Ureter (tissue), 1 donor: Measurements from ENCODE around the gene PRPSAP2. TPM values are rescaled to one million over a fixed set of nuclear protein-coding genes. Genes with fewer than 3 reads are reported as not detected.

Experiments used
- total RNA-seq: library from RNA; stranded (reverse); gene quantifications from one replicate; pipeline ENCODE4 v1.2.4, GENCODE V29; 2023
- donor health status: DM: yes; HTN: yes; CAD: no.

The PRPSAP2 gene
- total RNA-seq, 1 donor from 2014 or later: 40.7 TPM

Other genes with a start within 250 kb of the PRPSAP2 start
- not detected for gene TBC1D28, start 213.7 kb upstream of the PRPSAP2 start, total RNA-seq
- 3.6 TPM for gene FOXO3B, start 175.8 kb upstream of the PRPSAP2 start, total RNA-seq
- 1.1 TPM for gene FBXW10, start 114.1 kb upstream of the PRPSAP2 start, total RNA-seq
- 38.0 TPM for gene TVP23B, start 76.9 kb upstream of the PRPSAP2 start, total RNA-seq
- gene SLC5A10, start 94.0 kb downstream of the PRPSAP2 start, total RNA-seq: not detected
- 8.3 TPM for gene FAM83G, start 146.6 kb downstream of the PRPSAP2 start, total RNA-seq
- 3.6 TPM for gene GRAP, start 188.8 kb downstream of the PRPSAP2 start, total RNA-seq